NCI-H1417 (cell line): ENCODE results near the gene ENTPD7.
"Not testable (repeated sequence)": the region's sequence is repeated elsewhere in the genome, so short reads cannot be mapped to it uniquely, and the experiment has no call there.

ENCODE experiments used
- DNase-seq, 3 experiments: peaks; one replicate each; lab custom pipeline; 2025; lab: John Stamatoyannopoulos, UW

ENTPD7 gene, protein sequence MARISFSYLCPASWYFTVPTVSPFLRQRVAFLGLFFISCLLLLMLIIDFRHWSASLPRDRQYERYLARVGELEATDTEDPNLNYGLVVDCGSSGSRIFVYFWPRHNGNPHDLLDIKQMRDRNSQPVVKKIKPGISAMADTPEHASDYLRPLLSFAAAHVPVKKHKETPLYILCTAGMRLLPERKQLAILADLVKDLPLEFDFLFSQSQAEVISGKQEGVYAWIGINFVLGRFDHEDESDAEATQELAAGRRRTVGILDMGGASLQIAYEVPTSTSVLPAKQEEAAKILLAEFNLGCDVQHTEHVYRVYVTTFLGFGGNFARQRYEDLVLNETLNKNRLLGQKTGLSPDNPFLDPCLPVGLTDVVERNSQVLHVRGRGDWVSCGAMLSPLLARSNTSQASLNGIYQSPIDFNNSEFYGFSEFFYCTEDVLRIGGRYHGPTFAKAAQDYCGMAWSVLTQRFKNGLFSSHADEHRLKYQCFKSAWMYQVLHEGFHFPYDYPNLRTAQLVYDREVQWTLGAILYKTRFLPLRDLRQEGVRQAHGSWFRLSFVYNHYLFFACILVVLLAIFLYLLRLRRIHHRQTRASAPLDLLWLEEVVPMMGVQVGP

GRCh38 chr10:99659031-99659867 is at the start of gene ENTPD7:
ENTPD7 (plus strand) TSS chr10:99659509; CDS start chr10:99659957, 448 bp downstream.
- DNase-seq, result peak; percentile 90 to 94 (median 90)

DNA sequence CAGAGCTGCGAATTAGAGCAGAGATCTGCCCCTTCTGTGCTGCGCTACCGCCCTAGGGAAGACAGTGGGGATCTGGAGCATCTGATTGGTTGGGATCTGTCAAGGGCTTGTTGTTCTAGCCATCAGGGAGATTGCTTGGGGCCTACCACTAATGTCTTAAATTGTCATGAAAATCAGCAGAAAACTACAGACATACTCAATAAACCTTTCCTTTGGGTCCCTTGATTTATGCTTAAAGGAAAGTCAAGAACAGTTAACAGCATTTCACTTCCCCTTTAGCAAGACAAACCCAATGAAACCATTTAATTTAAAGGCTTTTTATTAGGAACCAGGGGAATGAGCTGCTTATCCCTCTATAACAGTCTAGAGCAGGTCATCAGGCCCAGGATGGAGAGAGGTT is 49.1 kb upstream of the ENTPD7 start:
- DNase-seq, result no peak

DNA sequence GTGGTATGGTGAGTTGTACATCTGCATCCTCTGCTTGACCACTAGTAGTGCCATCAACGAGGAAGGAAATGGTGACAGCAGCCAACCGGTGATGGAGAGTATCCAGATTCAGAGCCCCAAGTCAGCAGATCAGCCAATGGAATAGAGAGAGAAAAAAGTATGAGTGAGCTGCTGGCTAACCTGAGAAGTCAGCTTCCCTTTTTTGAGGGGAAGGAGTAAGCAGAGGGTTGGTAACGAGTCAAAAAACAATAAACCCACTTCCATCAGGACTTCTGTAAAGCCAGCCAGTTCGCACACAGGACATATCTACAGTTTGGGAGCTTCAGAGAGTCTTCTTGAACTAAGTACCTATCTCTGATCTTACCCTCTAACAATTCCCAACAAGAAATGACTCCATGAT is 48.0 kb upstream of the ENTPD7 start:
- no peak for DNase-seq

DNA sequence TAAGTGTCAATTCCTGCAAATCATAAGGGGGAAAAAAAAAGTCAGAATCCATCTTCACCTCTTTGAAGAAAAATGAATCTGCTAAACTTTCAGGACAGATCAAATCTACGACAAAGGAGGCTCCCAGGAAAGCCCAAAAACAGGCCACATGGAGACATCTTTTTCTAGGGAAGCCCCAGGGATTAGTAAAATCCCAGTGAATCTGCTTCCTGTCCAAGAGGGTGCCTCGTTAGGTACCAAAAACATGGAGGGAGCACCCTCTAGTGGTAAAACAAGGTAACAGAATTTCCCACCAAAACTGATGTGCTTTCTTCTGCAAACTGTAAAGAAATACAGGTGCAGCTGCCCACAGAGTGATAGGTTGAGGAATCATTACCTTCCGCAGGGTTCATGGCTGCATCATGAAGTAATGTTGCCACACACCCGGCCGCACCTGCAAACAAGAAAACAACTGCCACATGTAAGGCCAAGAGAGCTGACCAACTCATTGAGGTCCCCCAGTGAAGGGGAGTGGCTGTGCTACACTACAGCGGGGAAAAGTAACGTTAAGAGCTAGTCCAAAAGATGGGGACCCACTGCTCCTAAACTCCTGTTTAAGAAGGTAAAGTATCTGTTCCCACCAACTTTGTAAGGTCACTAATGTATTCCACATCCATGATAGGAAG is 47.0 kb upstream of the ENTPD7 start:
- peak; percentile 22 to 66 (median 52) for DNase-seq

- no peak for DNase-seq
Measured at GRCh38 chr10:99615426-99615825, 43.9 kb upstream of the ENTPD7 start.

GRCh38 chr10:99617696-99618095 is 41.6 kb upstream of the ENTPD7 start:
- DNase-seq, result no peak

DNA sequence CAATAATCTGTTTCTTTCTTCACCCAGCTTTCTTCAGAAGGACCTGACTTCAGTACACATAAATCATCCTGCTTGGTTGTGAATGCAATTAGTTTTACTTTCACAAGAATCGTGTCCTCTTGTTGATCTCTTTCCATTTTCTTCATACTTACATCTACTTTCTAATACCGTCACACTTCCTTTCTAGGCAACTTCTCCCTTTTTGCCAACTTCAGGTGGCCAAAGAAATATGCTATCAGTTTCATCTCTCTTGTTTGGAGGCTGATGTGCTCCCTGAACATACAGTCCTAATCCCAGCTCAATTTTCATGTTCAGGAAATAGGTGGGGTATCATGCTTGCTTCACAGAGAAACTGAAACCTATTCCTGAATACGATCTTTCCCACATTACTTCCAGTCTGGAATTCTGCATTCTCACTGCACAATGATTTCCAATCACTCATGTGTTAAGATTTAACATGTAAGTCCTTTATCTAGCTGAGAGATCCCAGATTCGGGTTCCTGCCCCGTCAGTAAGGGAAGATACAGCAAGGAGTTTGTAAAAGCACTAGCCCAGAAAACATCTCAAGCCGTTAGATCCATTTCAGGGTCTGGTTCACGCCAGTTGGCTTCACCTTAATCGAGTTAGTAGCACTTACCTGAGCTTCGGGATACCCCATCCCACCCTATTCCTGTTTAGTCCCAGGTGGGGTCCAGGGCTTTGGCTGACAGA is 40.1 kb upstream of the ENTPD7 start:
- peak in 2 of 3 experiments; percentile 6 to 25 for DNase-seq

DNA sequence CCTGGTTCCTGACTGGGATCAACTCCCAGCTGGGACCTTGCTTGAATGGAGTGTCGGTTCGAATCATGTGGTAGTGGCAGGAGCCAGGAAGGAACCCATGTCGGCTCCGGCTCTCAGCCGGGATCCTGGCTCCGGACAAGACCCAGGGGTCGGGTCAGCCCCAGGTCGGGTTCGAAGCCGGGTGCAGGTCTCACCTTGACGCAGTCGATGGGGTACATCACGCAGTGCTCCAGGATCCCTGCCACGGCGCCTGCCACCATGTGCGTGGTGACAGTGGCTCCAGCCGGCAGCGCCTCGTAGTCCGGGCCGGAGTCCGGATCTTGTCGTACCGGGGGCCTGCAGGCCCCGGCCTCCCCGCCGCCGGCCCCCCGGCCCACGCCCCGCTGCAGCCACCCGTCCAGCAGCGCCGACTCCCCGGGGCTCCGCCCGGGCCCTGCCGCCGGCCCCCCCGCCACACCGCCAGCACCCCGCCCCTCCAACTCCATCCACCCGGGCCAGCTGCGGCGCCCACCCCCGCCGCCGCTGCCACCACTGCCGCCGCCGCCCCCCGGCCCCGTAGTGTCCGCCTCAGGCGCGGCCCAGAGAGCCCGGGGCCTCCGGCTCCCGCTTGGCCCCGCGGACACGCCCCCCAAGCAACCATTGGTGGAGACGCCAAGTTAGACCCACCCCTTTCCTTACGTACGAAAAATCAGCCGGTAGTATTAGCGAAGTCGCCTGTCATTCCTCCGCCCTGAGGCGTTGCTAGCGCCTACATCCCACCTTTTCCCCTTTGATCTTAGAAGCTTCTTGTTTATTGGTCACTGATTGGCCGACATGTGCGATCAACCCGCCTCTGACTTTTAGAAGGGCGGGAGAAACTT is 39.2 kb upstream of the ENTPD7 start, which contains the start of gene SLC25A28:
Gene SLC25A28 (minus strand): TSS at position 589 of the 860 bp plus-strand sequence. CDS start 104 bp downstream, at position 485.
- DNase-seq, result peak; percentile 94 to 99 (median 98)

DNA sequence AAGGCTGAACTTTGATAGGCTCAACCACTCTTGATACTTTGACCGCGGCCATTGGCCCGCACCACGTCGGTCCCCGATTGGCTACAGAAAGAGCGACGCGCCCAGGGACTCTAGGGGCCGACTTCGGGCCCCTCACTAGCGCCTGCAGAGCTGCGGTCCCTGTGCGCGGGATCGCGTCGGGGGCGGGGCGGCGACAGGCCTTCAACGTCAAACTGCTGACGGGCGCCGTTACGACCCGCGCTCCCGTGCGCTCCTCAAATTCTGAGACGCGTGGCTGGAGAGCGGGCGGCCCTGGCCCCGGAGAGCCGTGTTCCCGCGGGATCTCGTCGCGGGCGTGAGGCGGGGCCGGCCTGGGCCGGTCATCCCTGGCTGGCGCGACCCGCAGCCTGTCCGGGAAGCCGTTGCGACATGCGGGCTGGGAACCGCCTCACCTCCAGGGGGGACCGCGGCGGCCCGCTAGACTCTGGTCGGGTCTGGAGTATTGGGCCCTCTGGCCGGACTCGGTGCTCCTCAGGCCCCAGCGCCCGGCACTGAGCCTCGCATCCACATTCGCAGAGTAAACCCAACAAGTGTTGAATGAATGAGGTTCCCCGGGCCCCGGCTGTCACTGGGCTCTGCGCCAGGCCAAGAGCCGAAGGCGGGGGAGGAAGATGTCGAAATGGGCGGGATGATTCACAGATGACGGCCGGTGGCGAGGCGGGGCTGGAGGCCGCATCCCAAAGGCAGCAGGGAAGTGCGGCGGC is 38.4 kb upstream of the ENTPD7 start:
- DNase-seq, result peak; percentile 62 to 98 (median 86)

DNA sequence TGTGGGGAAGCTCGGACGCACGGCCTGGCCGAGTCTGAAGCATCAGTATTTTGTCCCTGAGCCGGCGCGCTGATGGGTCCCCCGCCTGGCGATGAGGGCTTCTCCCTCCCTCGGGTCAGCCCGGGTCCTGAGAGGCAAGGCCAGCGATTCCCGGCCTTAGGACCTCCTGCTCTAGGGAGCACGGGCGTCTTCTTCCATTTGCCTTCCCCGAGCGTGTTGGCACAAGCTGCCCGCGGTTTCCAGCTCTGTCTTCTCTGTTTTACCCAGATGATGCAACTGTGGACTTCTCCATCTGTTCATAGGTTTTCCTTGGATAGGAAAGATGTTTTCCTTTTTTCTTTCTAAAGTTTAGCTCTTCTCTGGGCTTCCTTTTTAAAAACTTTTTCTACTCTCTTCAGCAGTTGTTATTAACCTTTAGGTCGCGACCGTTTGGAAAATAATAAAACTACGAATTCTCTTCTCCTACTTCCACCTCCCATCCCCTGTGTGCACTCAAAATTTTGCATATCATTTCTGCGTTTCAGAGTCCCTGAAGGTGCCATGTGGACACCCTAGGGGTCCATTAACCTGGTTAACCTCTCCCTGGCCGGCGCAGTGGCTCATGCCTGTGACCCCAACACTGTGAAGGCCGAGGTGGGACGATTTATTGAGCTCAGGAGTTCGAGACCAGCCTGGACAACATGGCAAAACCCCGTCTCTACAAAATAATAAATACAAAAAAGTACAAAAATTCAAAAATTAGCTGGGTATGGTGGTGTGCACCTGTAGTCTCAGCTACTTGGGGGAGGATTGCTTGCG is 37.7 kb upstream of the ENTPD7 start:
- peak; percentile 8 to 60 (median 54) for DNase-seq

DNA sequence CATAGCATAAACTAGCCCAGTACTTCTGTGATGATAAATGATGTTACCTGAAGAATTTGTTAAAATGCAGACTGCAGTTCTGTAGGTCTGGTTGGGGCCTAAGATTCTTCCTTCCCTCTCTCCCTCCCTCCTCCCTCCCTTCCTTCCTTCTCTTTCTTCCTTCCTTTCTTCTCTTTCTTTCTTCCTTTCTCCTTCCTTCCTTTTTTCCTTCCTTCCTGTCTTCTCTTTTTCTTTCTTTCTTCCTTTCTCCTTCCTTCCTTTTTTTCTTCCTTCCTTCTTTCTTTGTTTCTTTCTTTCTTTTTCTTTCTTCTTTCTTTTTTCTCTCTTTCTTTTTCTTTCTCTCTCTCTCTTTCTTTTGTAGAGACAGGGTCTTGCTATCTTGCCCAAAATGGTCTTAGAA is 35.4 kb upstream of the ENTPD7 start:
- DNase-seq, result no peak

DNA sequence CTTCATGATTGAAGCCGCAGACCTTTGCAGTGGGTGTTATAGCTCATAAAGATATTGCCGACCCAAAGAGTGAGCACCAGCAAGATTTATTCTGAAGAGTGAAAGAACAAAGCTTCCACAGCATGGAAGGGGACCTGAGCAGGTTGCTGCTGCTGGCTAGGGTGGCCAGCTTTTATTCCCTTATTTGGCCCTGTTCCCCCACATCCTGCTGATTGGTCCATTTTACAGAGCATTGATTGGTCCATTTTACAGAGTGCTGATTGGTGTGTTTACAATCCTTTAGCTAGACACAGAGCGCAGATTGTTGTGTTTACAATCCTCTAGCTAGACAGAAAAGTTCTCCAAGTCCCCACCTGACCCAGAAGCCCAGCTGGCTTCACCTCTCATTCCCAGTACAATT is 34.2 kb upstream of the ENTPD7 start:
- not testable (repeated sequence) for DNase-seq

DNA sequence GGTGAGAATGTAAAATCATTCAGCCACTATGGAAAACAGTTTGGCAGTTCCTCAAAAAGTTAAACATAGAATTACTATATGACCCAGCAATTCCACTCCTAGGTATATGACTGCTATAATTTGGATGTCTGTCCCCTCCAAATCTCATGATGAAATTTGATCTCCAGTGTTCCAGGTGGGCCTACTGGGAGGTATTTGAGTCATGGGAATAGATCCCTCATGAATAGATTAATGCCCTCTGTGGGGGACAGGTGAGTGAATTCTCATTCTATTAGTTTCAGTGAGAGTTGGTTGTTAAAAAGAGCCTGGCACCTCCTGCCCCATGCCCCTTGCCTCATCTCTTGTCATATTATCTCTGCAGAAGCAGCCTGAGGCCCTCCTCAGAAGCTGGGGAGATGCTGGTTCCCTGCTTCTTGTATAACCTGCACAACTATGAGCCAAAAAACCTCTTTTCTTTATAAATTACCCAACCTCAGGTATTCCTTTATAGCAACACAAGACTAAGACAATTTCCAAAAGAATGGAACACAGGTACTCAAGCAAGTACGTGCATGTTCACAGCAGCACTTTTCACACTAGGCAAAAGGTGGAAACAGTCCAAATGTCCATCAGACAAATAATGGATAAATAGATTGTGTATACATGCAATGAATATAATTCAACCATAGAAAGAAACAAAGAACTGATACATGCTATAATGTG is 30.2 kb upstream of the ENTPD7 start:
- DNase-seq, result no peak

GRCh38 chr10:99629625-99629978 is 29.7 kb upstream of the ENTPD7 start:
- DNase-seq, result no peak

DNA sequence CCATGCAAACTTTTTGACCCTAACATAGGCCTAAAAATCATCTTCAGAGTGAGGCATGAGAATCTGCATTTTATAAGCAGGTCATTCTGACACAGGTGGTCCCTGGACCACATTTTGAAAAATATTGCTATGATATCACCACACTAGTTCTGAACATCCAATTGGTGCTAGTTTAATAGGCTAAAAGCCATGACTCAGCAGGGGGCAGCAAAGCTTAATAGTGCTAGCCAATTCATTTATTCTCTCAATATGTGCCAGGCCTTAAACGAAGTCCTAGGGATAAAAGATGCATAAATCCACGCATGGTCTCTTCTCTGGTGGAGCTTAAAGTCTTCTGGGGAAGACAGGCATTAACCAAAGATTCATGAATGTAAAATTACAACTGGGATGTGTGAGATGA is 28.9 kb upstream of the ENTPD7 start:
- no peak for DNase-seq

GRCh38 chr10:99630991-99631390 is 28.3 kb upstream of the ENTPD7 start:
- no peak for DNase-seq

- DNase-seq, result no peak
Measured at GRCh38 chr10:99631496-99631895, 27.8 kb upstream of the ENTPD7 start.

DNA sequence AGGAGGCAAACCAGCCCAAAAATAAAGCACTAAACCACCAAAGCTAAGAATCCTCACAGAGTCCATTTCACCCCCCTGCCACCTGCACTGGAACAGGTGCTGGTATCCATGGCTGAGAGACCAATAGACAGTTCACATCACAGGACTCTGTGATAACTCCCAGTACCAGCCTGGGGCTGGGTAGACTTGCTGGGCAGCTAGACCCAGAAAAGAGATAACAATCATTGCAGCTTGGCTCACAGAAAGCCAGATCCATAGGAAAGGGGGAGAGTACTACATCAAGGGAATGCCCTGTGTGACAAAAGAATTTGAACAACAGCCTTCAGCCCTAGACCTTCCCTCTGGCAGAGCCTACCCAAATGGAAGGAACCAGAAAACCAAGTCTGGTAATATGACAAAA is 25.5 kb upstream of the ENTPD7 start:
- DNase-seq, result no peak
